HG03095 (cell line): ENCODE results near the gene SLC39A5.

Experiments
- ATAC-seq: cut with Tn5 transposase; IDR thresholded peaks from one replicate; pipeline ENCODE4 v1.9.1; 2021; ENCODE audit warnings: moderate library complexity; ENCODE audit not compliant: unreplicated experiment

The SLC39A5 gene

DNA sequence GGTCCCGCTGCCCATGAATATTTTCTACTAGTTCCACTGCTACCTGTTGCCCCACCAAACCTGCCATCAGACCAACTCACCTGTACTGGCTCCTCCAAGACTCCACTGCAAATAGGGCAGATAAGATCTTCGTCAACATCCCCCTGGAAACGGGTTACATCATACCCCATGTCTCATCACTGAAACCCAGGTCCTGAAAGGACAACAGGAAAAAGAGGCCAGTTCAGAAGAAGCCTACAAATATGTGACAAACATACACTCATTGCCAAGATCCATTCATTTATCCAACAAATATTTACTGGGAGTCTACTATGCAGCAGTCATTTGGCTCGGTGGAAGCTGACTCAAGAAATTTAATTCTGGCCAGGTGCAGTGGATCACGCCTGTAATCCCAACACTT is 16.0 kb upstream of the SLC39A5 start:
- no peak for ATAC-seq

DNA sequence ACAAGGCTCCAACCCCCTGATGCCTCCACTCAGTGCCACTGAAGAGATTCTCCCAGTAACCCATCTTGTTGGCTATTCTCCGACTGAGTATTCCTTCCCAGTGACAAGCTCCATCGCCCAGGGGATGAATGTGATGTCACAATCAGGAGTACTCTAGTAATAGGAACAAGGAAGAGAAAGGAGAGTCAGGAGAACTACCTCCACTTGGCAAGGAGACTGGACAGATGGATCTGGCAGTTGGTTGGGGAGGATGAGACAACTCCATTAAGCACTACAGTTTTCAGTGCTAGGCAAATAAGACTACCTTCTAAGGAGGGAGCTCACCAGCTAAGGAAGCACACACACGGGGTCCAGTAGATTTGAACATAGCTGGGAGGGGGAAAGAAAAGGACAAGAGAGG is 13.4 kb upstream of the SLC39A5 start:
- no peak for ATAC-seq

DNA sequence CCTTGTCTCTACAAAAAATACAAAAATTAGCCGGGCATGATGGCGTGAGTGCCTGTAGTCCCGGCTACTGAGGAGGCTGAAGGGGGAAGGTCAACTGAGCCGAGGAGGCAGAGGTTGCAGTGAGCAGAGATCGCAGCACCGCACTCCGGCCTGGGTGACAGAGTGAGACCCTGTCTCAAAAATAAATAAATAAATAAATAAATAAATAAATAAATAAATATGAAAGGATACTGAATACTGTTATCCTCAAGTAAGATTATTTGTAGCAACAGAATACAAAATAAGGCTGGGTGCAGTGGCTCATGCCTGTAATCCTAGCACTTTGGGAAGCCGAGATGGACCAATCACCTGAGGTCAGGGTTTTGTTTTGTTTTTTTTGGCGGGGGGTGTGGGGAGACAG is 10.0 kb upstream of the SLC39A5 start:
- ATAC-seq, result no peak

GRCh38 chr12:56220611-56221231 is 9.1 kb upstream of the SLC39A5 start:
- no peak for ATAC-seq

DNA sequence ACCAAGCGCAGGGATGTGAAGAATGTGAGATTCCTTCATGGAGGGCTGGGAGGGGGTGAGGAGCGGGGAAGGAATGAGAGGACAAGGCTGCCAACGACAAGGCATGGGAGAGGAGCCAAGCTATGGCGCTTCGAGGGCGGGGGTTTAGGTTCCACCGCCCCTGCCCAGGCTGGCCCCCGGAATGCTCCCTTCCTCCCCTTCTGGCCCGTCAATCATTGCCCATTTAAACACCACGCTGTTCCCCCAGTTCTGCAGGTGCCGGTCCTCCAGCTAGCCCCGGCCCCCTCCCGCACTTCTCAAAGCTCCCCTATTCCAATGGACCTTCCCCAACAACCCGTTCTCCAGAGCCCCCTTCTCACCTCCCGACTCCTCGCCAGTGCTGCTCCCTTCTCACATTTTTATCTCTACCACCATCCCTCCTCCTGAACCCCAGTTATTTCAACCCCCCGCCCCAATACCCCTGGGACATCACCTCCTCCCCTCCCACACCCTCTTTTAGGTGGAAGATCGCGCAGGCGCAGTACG is 8.6 kb upstream of the SLC39A5 start:
- peak; percentile 14 for ATAC-seq

- peak; percentile 80 for ATAC-seq
Measured at GRCh38 chr12:56221757-56222530, 7.9 kb upstream of the SLC39A5 start, which contains the start of gene RNF41. TSS of gene RNF41 (minus strand) at chr12:56221922. CDS start at chr12:56214047, 7,875 bp downstream.

DNA sequence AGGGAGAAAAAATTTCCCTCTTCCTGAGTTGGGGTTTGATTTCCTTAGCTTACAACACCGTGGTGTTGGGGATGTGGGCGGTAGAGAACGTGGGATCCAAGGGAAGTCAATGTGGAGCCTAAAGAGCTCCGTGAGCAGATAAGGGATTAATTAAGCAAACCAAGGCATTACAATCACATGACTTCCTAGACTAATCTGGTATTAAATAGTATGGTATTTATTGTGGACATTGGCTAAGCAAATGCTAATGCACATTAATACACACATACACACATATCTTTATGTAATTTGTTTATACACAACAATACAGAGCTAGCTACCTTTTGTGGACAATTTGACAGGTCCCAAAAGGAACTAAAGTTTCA is 7.3 kb upstream of the SLC39A5 start:
- no peak for ATAC-seq

GRCh38 chr12:56223571-56224101 is 6.2 kb upstream of the SLC39A5 start:
- no peak for ATAC-seq

- ATAC-seq, result peak; percentile 64
Measured at GRCh38 chr12:56224102-56224701, 5.6 kb upstream of the SLC39A5 start, which contains the start of gene NABP2. TSS of gene NABP2 (plus strand) at chr12:56224342. CDS start at chr12:56224857, 515 bp downstream.

GRCh38 chr12:56224954-56225353 is 4.9 kb upstream of the SLC39A5 start:
- ATAC-seq, result no peak

GRCh38 chr12:56229082-56229481 is 769 bp upstream of the SLC39A5 start:
- ATAC-seq, result no peak

DNA sequence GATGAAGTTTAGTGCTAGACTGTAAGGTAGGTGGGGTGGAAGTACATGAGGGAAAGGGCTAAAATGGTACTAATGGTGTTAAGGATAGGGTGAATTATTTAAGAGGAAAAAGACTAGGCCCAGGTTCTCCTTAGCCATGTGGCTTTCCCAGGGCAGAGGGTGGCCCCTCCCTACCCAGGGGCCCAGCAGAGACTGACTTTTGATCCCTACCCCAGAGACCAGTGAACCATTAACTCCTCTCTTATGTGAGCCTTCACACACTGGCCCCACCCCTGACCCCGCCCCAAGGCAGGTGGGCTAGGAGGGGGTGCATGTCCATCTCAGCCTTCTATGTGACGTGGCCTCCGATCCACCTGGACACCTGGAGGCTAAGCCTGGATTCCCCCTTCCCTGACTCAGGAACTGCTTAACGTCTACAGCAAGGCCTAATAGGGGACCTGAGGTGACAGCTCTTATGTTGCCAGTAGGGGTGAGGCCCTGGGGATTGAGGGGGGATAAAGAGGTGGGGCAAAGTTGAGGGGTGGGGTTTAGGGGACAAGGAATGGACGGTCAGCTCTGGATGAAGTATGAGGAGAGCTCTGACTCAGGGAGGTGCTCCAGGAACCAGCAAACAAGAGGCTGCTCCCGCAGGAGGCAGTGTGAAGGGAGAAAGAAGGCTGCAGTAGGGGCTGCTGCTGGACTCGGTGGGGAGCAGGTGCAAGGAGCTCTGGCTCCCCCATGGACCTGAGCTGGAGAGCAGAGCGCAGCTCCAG is 757 bp downstream of the SLC39A5 start:
- ATAC-seq, result no peak

DNA sequence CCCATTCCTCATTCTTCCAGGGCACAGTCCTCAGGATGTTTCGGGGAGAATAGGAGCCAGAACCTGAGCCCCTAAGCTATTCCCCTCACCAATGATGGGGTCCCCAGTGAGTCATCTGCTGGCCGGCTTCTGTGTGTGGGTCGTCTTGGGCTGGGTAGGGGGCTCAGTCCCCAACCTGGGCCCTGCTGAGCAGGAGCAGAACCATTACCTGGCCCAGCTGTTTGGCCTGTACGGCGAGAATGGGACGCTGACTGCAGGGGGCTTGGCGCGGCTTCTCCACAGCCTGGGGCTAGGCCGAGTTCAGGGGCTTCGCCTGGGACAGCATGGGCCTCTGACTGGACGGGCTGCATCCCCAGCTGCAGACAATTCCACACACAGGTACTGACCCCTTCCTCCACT is 1.3 kb downstream of the SLC39A5 start:
- no peak for ATAC-seq

DNA sequence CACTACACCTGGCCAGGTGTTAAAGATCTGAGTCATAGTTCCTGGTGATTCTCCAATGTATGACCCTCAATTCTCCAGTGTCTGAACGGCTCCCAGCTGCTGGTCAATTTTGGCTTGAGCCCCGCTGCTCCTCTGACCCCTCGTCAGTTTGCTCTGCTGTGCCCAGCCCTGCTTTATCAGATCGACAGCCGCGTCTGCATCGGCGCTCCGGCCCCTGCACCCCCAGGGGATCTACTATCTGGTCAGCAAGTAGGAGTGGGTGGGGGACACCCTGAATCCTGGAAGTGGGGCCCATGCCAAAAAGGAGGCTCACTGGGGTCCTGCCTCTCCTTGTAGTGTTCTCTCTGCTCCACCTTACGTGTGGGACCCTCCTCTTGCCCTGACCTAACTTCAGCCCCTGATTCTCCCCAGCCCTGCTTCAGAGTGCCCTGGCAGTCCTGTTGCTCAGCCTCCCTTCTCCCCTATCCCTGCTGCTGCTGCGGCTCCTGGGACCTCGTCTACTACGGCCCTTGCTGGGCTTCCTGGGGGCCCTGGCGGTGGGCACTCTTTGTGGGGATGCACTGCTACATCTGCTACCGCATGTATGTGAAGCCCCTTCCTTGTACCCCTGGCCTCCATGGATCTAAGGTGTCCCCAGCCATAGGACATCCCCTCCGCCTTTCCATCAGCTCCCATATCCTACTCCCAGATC is 5.0 kb downstream of the SLC39A5 start:
- no peak for ATAC-seq

- no peak for ATAC-seq
Measured at GRCh38 chr12:56236091-56236490, 6.2 kb downstream of the SLC39A5 start.

DNA sequence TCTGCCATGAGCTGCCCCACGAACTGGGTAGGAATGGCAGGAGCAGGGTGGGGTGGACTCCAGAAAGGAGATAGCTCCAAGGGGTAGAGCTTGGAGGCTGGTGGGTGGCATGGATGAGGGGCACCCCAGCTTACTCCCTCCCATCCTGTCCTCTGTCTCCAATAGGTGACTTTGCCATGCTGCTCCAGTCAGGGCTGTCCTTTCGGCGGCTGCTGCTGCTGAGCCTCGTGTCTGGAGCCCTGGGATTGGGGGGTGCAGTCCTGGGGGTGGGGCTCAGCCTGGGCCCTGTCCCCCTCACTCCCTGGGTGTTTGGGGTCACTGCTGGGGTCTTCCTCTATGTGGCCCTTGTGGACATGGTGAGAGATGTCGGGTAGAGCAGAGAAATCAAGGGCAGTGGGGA is 7.1 kb downstream of the SLC39A5 start:
- no peak for ATAC-seq

GRCh38 chr12:56237552-56237951 is 7.7 kb downstream of the SLC39A5 start:
- ATAC-seq, result no peak

- no peak for ATAC-seq
Measured at GRCh38 chr12:56241424-56242303, 11.8 kb downstream of the SLC39A5 start.

- no peak for ATAC-seq
Measured at GRCh38 chr12:56242986-56243385, 13.1 kb downstream of the SLC39A5 start.
